ENCODE results near the gene KANK4.

DNA sequence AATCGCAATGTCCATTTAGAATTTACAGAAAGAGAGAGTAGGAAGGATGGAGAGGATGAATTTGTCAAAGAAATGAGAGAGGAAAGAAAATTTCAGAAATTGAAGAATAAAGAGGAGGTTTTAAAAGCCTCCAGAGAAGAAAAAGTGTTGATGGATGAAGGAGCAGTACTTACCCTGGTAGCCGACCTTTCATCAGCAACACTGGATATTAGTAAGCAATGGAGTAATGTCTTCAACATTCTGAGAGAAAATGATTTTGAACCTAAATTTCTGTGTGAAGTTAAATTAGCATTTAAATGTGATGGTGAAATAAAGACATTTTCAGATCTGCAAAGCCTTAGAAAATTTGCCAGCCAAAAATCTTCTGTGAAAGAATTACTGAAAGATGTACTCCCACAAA, 112.0 kb downstream of the KANK4 start:
- TF ChIP-seq CTCF (conservative IDR thresholded peaks at IDR 0.05; ENCODE audit: low read length), result no peak
- TF ChIP-seq EZH2phosphoT487 (IDR thresholded peaks at IDR 0.05; ENCODE audit: borderline replicate concordance), result no peak

Data from Loucy (cell line).